IMR-90 (cell line): ENCODE data around the gene ELFN1. TPM values are rescaled to one million over a fixed set of nuclear protein-coding genes. Genes with fewer than 3 reads are reported as not detected.

Source experiments
- ATAC-seq: fragments of 200-7000 bp; cut with Tn5 transposase; 2 replicates; pipeline ENCODE4 v1.9.1; 2020; ENCODE audit warnings: low read depth, mild to moderate bottlenecking, moderate library complexity
- BruUV-seq: library from RNA; stranded (reverse); fragments of 400-500 nt; replicated peaks from 2 replicates; lab custom pipeline; 2021; lab: Mats Ljungman, UMichigan
- CTCF ChIA-PET: fragments of 300-600 bp; formaldehyde crosslinking; extraction: SDS; loops from one replicate; lab custom pipeline; 2021; ENCODE audit warnings: antibody characterized with exemption; lab: Yijun Ruan, JAX
- POLR2A ChIA-PET: fragments of 300-600 bp; sonication (Branson Sonifier 250); formaldehyde crosslinking; loops from one replicate; lab custom pipeline; 2022; ENCODE audit warnings: antibody characterized with exemption; ENCODE audit not compliant: unreplicated experiment; lab: Charles Lee
- DNase-seq: peaks from one replicate; pipeline ENCODE4 v3.0.0; 2013
- H2AFZ ChIP-seq: replicated peaks from 2 replicates; pipeline ENCODE3; 2013; ENCODE audit warnings: low read length, mild to moderate bottlenecking; ENCODE audit not compliant: poor library complexity
- H2AK5ac ChIP-seq: 2 replicates; pipeline ENCODE4 v1.6.1; 2013; ENCODE audit warnings: low read depth, low read length, inconsistent platforms
- H2AK9ac ChIP-seq: replicated peaks from 2 replicates; pipeline ENCODE3; 2013; ENCODE audit warnings: mild to moderate bottlenecking, low read depth, low read length, moderate library complexity; ENCODE audit not compliant: poor library complexity
- H2BK120ac ChIP-seq: 2 replicates; pipeline ENCODE4 v1.6.1; 2013; ENCODE audit warnings: low read depth, low read length, inconsistent platforms
- H2BK15ac ChIP-seq: 3 replicates; pipeline ENCODE4 v1.6.1; 2013; ENCODE audit warnings: low read depth, low read length, inconsistent platforms
- H2BK20ac ChIP-seq: 2 replicates; pipeline ENCODE4 v1.6.1; 2013; ENCODE audit warnings: low read depth, mild to moderate bottlenecking, inconsistent platforms, low read length, moderate library complexity
- H2BK5ac ChIP-seq: 2 replicates; pipeline ENCODE4 v1.6.1; 2013; ENCODE audit warnings: mild to moderate bottlenecking, low read depth, low read length, inconsistent platforms; ENCODE audit not compliant: poor library complexity, severe bottlenecking
- H3K14ac ChIP-seq: replicated peaks from 2 replicates; pipeline ENCODE4 v1.6.1; 2013; ENCODE audit warnings: low read depth, low read length, inconsistent platforms
- H3K18ac ChIP-seq: 2 replicates; pipeline ENCODE4 v1.6.1; 2013; ENCODE audit warnings: low read depth, low read length, control low read depth
- H3K23ac ChIP-seq: 2 replicates; pipeline ENCODE4 v1.6.1; 2013; ENCODE audit warnings: low read depth, low read length, inconsistent platforms
- H3K27ac ChIP-seq: 2 replicates; pipeline ENCODE4 v1.5.1; 2013; ENCODE audit warnings: mild to moderate bottlenecking, control low read depth, low read length; ENCODE audit not compliant: insufficient read depth
- H3K27me3 ChIP-seq: 2 replicates; pipeline ENCODE4 v1.6.1; 2013; ENCODE audit warnings: low read length; ENCODE audit not compliant: control insufficient read depth, insufficient read depth
- H3K36me3 ChIP-seq: 2 replicates; pipeline ENCODE4 v1.6.1; 2013; ENCODE audit warnings: low read length, mixed read lengths; ENCODE audit not compliant: control insufficient read depth, insufficient read depth
- H3K4ac ChIP-seq: 2 replicates; pipeline ENCODE4 v1.6.1; 2013; ENCODE audit warnings: low read depth, low read length, inconsistent platforms
- H3K4me1 ChIP-seq: 2 replicates; pipeline ENCODE4 v1.6.1; 2013; ENCODE audit warnings: low read length, mixed read lengths; ENCODE audit not compliant: control insufficient read depth, insufficient read depth
- H3K4me2 ChIP-seq: 2 replicates; pipeline ENCODE4 v1.6.1; 2013; ENCODE audit warnings: low read depth, mild to moderate bottlenecking, control low read depth, low read length, moderate library complexity
- H3K4me3 ChIP-seq: 2 replicates; pipeline ENCODE4 v1.5.1; 2013; ENCODE audit warnings: low read depth, mild to moderate bottlenecking, control low read depth, low read length, moderate library complexity; ENCODE audit not compliant: insufficient read depth
- H3K56ac ChIP-seq: 2 replicates; pipeline ENCODE4 v1.6.1; 2013; ENCODE audit warnings: low read length, inconsistent platforms; ENCODE audit not compliant: insufficient read depth; ENCODE audit errors: extremely low read depth
- H3K79me1 ChIP-seq, 2 experiments: 2 replicates each; pipeline ENCODE4 v1.6.1; 2013; ENCODE audit warnings: low read length in 2 of 2, inconsistent platforms in 1 of 2, low read depth in 1 of 2
- H3K9ac ChIP-seq: 2 replicates; pipeline ENCODE4 v1.6.1; 2013; ENCODE audit warnings: low read depth, low read length, control low read depth
- H3K9me1 ChIP-seq: 2 replicates; pipeline ENCODE4 v1.6.1; 2013; ENCODE audit warnings: low read length, inconsistent platforms; ENCODE audit not compliant: insufficient read depth
- H3K9me3 ChIP-seq: 2 replicates; pipeline ENCODE4 v1.6.1; 2013; ENCODE audit warnings: low read length; ENCODE audit not compliant: control insufficient read depth, insufficient read depth
- H4K20me1 ChIP-seq: 2 replicates; pipeline ENCODE4 v1.6.1; 2013; ENCODE audit warnings: low read length, inconsistent platforms; ENCODE audit not compliant: insufficient read depth
- H4K5ac ChIP-seq: 2 replicates; pipeline ENCODE4 v1.6.1; 2013; ENCODE audit warnings: mild to moderate bottlenecking, low read depth, low read length, control low read depth
- H4K8ac ChIP-seq, 2 experiments: 2 replicates each; pipeline ENCODE4 v1.6.1; 2013; ENCODE audit warnings: low read depth in 2 of 2, low read length in 2 of 2, control low read depth in 1 of 2, inconsistent platforms in 1 of 2
- H4K91ac ChIP-seq: 2 replicates; pipeline ENCODE4 v1.6.1; 2013; ENCODE audit warnings: low read depth, low read length, inconsistent platforms; ENCODE audit not compliant: insufficient read depth
- CEBPB ChIP-seq: IDR thresholded peaks from 2 replicates; pipeline ENCODE4 v1.6.1; 2012; ENCODE audit warnings: low read depth, low read length, improper control_type of control experiment
- FOS ChIP-seq: fragments of 150-350 bp; IDR thresholded peaks from 2 replicates; pipeline ENCODE4 v1.6.1; 2016; ENCODE audit warnings: low read depth, low read length
- MXI1 ChIP-seq: IDR thresholded peaks from 2 replicates; pipeline ENCODE4 v1.6.1; 2012; ENCODE audit warnings: low read depth, mild to moderate bottlenecking, low read length, moderate library complexity, borderline replicate concordance
- POLR2A ChIP-seq: IDR thresholded peaks from 2 replicates; pipeline ENCODE4 v1.6.1; 2012; ENCODE audit warnings: mild to moderate bottlenecking, low read depth, low read length
- RAD21 ChIP-seq: IDR thresholded peaks from 2 replicates; pipeline ENCODE4 v1.6.1; 2012; ENCODE audit warnings: low read length, improper control_type of control experiment
- SMC3 ChIP-seq: fragments of 150-350 bp; IDR thresholded peaks from 2 replicates; pipeline ENCODE4 v1.6.1; 2016; ENCODE audit warnings: low read depth, mild to moderate bottlenecking, antibody characterized with exemption, low read length, moderate library complexity
- WGBS, 2 experiments: methylation state at CpG; one replicate each; pipeline versions ENCODE4 v1.1.5 to v1.1.7; 2013; ENCODE audit warnings: missing lambda C conversion rate in 2 of 2; ENCODE audit not compliant: insufficient read length in 1 of 2; ENCODE audit errors: extremely low coverage in 2 of 2; 5-methylcytosine and 5-hydroxymethylcytosine counted together
- dilution Hi-C: fragments of 300-500 bp; cut with HindIII; formaldehyde crosslinking; loops from one replicate; pipeline ENCODE4 v1.14.3; 2018; ENCODE audit warnings: low sequenced_read_pairs; ENCODE audit not compliant: unreplicated experiment
- in situ Hi-C: fragments of 300-500 bp; cut with MboI; formaldehyde crosslinking; loops from 3 replicates; pipeline ENCODE4 v1.14.3; 2019; ENCODE audit warnings: low sequenced_read_pairs, inconsistent platforms, mixed read lengths
- intact Hi-C: fragments of 100-400 bp; cut with micrococcal nuclease; formaldehyde crosslinking; loops from 2 replicates; pipeline ENCODE4 v1.10.0; 2022
- polyA plus RNA-seq, 3 experiments: library from polyadenylated mRNA; depleted of rRNA; stranded (reverse); fragments of >200 nt; gene quantifications; 2 replicates each; pipeline ENCODE4 v1.2.3, GENCODE V29; 2012; ENCODE audit warnings: low replicate concordance in 1 of 3
- total RNA-seq: library from RNA; depleted of rRNA; stranded (reverse); fragments of >200 nt; gene quantifications from 2 replicates; pipeline ENCODE4 v1.2.3, GENCODE V29; 2012

The ELFN1 gene
- total and polyA plus RNA-seq, 2 of the 4 experiments (the other 2 are of a cell fraction), result 1.6 to 5.2 TPM

GRCh38 chr7:1758859-1759521 lies 88.9 kb downstream of the ELFN1 start:
- dilution Hi-C loops, result no loop called here
- no TSS peak for BruUV-seq
- ATAC-seq (no peak), DNase-seq (no peak)
- ChIA-PET POLR2A (no interaction called here), CTCF (no interaction called here)
- Histone ChIP-seq H2BK15ac (no peak overlapping the region), H2AK5ac (no peak overlapping the region), H3K4me2 (no peak overlapping the region), H3K18ac (no peak overlapping the region), H3K9ac (no peak overlapping the region), H4K8ac (no peak overlapping the region), H4K5ac (no peak overlapping the region), H3K14ac (no peak overlapping the region), H3K36me3 (no peaks in the 10 kb centered on the region), H2BK20ac (no peak overlapping the region), H3K79me1 (no peaks in the 10 kb centered on the region), H3K4me3 (no peak overlapping the region), H2BK5ac (no peak overlapping the region), H3K9me3 (peaks cover 13% of the 10 kb centered on the region), H3K27ac (no peak overlapping the region), H3K27me3 (peaks cover 11% of the 10 kb centered on the region), H3K9me1 (no peaks in the 10 kb centered on the region), H3K56ac (no peak overlapping the region), H4K20me1 (no peaks in the 10 kb centered on the region), H2AFZ (no peak overlapping the region), H2AK9ac (no peak overlapping the region), H2BK120ac (no peak overlapping the region), H4K91ac (no peak overlapping the region), H3K4ac (no peak overlapping the region), H3K23ac (no peak overlapping the region), H3K4me1 (no peaks in the 10 kb centered on the region)
- WGBS, 2 experiments, result 71% methylated on average over 17 of the region's 32 CpGs; no CpG with 5 or more reads in 1 of the 2 experiments
- TF ChIP-seq CEBPB (no peak), POLR2A (no peak), MXI1 (no peak), FOS (no peak), RAD21 (no peak), SMC3 (no peak)
- intact Hi-C loops, result no loop called here
- in situ Hi-C loops, result no loop called here
